Gastrocnemius medialis (tissue), 4 donors: ENCODE measurements around the gene GALNT18. TPM values are rescaled to one million over a fixed set of nuclear protein-coding genes. Genes with fewer than 3 reads are reported as not detected.
A peak's percentile ranks its signal among the peaks of the same experiment; 100 is the strongest.

Source experiments
- ATAC-seq, 2 donors: fragments of 150-250 bp; one replicate each; pipeline ENCODE4 v1.9.1; 2016
- DNase-seq, 2 donors: peaks; one replicate each; pipeline ENCODE4 v3.0.0-alpha.2; 2019
- H3K27ac ChIP-seq, 4 donors: fragments of 200-600 bp; sonication (generic); 1 replicate in 1 of 4; 2 replicates in 3 of 4; pipeline ENCODE4 v1.5.1; 2016 to 2018; ENCODE audit warnings: mild to moderate bottlenecking in 2 of 4, moderate library complexity in 1 of 4
- H3K27me3 ChIP-seq, 3 donors: fragments of 200-600 bp; sonication (generic) in 2 of 3; 1 replicate in 1 of 3; 2 replicates in 2 of 3; pipeline versions ENCODE4 v1.5.1 to v1.6.0; 2016 to 2019; ENCODE audit warnings: mild to moderate bottlenecking in 1 of 3, moderate library complexity in 1 of 3
- H3K36me3 ChIP-seq, 2 donors: fragments of 200-600 bp; sonication (generic) in 1 of 2; one replicate each; pipeline ENCODE4 v1.5.1; 2017 to 2018
- H3K4me1 ChIP-seq, 2 donors: fragments of 200-600 bp; sonication (generic) in 1 of 2; one replicate each; pipeline ENCODE4 v1.5.1; 2016 to 2017; ENCODE audit warnings: mild to moderate bottlenecking in 2 of 2
- H3K4me3 ChIP-seq, 4 donors: fragments of 200-600 bp; sonication (generic) in 3 of 4; 1 replicate in 1 of 4; 2 replicates in 3 of 4; pipeline ENCODE4 v1.5.1; 2016 to 2019; ENCODE audit warnings: mild to moderate bottlenecking in 2 of 4
- H3K9me3 ChIP-seq, 3 donors: fragments of 200-600 bp; sonication (generic) in 2 of 3; 1 replicate in 1 of 3; 2 replicates in 2 of 3; pipeline ENCODE4 v1.5.1; 2016 to 2019
- POLR2A ChIP-seq, 2 donors: fragments of 450-650 bp; IDR thresholded peaks; one replicate each; pipeline ENCODE4 v1.6.1; 2017; ENCODE audit warnings: antibody characterized with exemption in 2 of 2, mild to moderate bottlenecking in 2 of 2, moderate library complexity in 2 of 2
- in situ Hi-C, 4 donors: fragments of 200-750 bp; cut with MboI; loops; one replicate each; pipeline versions ENCODE4 v1.15.0 to v1.8.0; 2017; ENCODE audit warnings: low sequenced_read_pairs in 4 of 4
- intact Hi-C: fragments of 100-400 bp; cut with DNase I; formaldehyde crosslinking; loops from one replicate; pipeline ENCODE4 v1.15.1; 2023; ENCODE audit warnings: low total_unique reads
- total RNA-seq, 4 donors: library from RNA; depleted of rRNA; stranded (reverse); fragments of >200 nt; gene quantifications; one replicate each; pipeline versions ENCODE4 v1.1.0 to v1.2.3, GENCODE V29; 2016
- TF ChIP-seq, protein P1 (sequence below), 5 experiments: fragments of 450-650 bp in 3 of 5; fragments of 200-600 bp in 2 of 5; sonication (generic) in 2 of 5; IDR thresholded peaks in 4 of 5; conservative IDR thresholded peaks in 1 of 5; 1 replicate in 4 of 5; 2 replicates in 1 of 5; pipeline ENCODE4 v1.5.1; 2016 to 2019; ENCODE audit warnings: antibody characterized with exemption in 5 of 5, mild to moderate bottlenecking in 3 of 5, moderate library complexity in 3 of 5

The GALNT18 gene
- total RNA-seq, 4 donors from 2014 or later, result 10.5 to 29.2 (median 11.2) TPM

- ATAC-seq, result no peak
- Histone ChIP-seq H3K4me3 (no peak overlapping the region), H3K27me3 (no peaks in the 10 kb centered on the region), H3K9me3 (no peaks in the 10 kb centered on the region), H3K4me1 (peaks cover 24 to 50% of the 10 kb centered on the region in 2 donors), H3K36me3 (no peaks in the 10 kb centered on the region), H3K27ac (peak overlapping the region in 1 of 4 donors; percentile 20)
- no peak for DNase-seq
- in situ Hi-C loops (loop anchor here in 1 of 4 donors (10.0 kb wide), 1 partner anchor 375 kb away; no protein-coding TSS in a partner anchor), intact Hi-C loops (loop anchor here (5.0 to 10.0 kb wide), 3 partner anchors 52 to 375 kb away; partner anchors contain the start of gene GALNT18)
- TF ChIP-seq, protein P1, sequence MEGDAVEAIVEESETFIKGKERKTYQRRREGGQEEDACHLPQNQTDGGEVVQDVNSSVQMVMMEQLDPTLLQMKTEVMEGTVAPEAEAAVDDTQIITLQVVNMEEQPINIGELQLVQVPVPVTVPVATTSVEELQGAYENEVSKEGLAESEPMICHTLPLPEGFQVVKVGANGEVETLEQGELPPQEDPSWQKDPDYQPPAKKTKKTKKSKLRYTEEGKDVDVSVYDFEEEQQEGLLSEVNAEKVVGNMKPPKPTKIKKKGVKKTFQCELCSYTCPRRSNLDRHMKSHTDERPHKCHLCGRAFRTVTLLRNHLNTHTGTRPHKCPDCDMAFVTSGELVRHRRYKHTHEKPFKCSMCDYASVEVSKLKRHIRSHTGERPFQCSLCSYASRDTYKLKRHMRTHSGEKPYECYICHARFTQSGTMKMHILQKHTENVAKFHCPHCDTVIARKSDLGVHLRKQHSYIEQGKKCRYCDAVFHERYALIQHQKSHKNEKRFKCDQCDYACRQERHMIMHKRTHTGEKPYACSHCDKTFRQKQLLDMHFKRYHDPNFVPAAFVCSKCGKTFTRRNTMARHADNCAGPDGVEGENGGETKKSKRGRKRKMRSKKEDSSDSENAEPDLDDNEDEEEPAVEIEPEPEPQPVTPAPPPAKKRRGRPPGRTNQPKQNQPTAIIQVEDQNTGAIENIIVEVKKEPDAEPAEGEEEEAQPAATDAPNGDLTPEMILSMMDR (IDR thresholded peaks at IDR 0.05 in 4 of 5, conservative IDR thresholded peaks at IDR 0.05 in 1 of 5), result no peak
- no peak for TF ChIP-seq POLR2A (IDR thresholded peaks at IDR 0.05)
These were observed 211.9 kb downstream of the GALNT18 start for GRCh38 chr11:11409901-11410300.

GRCh38 chr11:11409224-11409623, 212.6 kb downstream of the GALNT18 start:
- TF ChIP-seq POLR2A (IDR thresholded peaks at IDR 0.05), result no peak
- TF ChIP-seq, protein P1 (IDR thresholded peaks at IDR 0.05 in 4 of 5, conservative IDR thresholded peaks at IDR 0.05 in 1 of 5), result no peak
- no peaks in the 10 kb centered on the region for H3K36me3 ChIP-seq
- intact Hi-C loops, result loop anchor here (5.0 to 10.0 kb wide), 3 partner anchors 53 to 376 kb away; partner anchors contain the start of gene GALNT18
- in situ Hi-C loops, result loop anchor here in 1 of 4 donors (10.0 kb wide), 1 partner anchor 376 kb away; no protein-coding TSS in a partner anchor
- DNase-seq, result no peak
- peak overlapping the region in 1 of 4 donors; percentile 20 for H3K27ac ChIP-seq
- H3K27me3 ChIP-seq, result no peaks in the 10 kb centered on the region
- H3K4me3 ChIP-seq, result no peak overlapping the region
- no peaks in the 10 kb centered on the region for H3K9me3 ChIP-seq
- no peak for ATAC-seq
- peaks cover 25 to 56% of the 10 kb centered on the region in 2 donors for H3K4me1 ChIP-seq

DNA sequence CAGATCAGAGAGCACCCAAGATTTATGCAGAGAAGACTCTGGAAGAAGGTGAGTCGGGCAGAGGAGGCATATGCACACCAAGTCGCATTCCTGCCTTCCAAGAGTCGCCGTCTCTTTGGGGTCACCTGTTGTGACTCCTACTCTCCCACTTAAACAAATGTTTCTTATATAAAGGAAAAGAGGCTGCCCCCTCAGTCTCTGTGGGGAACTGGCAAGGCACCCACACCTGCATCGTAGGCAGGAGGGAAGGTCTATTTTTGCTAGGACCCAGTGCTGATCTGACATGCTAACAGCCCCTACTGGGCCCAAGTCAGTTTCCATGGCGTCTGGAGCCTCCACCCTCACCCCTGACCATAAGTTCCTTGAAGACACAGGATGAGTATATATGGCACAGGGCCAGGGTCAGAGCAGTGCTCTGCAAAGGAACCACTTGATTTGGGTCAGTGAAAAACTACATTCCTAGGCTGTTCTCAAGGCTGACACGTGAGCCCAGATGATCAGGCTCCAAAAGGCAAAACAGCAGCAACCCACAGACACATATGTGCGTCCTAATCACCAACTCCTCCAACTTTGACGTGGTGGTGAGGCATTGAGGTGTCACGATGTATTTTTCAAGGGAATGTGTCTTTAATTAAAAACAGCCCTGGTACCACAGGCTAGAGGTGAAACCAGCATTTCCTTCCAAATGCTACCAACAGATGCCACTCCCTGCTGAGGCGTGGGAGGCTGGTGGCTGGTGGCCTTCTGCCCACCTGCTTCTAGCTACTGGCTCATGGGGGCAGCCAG, 213.2 kb downstream of the GALNT18 start:
- Histone ChIP-seq H3K4me3 (no peak overlapping the region), H3K36me3 (no peaks in the 10 kb centered on the region), H3K27ac (peak overlapping the region in 1 of 4 donors; percentile 20), H3K9me3 (no peaks in the 10 kb centered on the region), H3K4me1 (peaks cover 30 to 62% of the 10 kb centered on the region in 2 donors), H3K27me3 (no peaks in the 10 kb centered on the region)
- no peak for TF ChIP-seq POLR2A (IDR thresholded peaks at IDR 0.05)
- TF ChIP-seq, protein P1 (IDR thresholded peaks at IDR 0.05 in 4 of 5, conservative IDR thresholded peaks at IDR 0.05 in 1 of 5), result no peak
- intact Hi-C loops, result loop anchor here (5.0 to 10.0 kb wide), 3 partner anchors 54 to 376 kb away; partner anchors contain the start of gene GALNT18
- DNase-seq, result no peak
- in situ Hi-C loops, result loop anchor here in 1 of 4 donors (10.0 kb wide), 1 partner anchor 376 kb away; no protein-coding TSS in a partner anchor
- ATAC-seq, result no peak

DNA sequence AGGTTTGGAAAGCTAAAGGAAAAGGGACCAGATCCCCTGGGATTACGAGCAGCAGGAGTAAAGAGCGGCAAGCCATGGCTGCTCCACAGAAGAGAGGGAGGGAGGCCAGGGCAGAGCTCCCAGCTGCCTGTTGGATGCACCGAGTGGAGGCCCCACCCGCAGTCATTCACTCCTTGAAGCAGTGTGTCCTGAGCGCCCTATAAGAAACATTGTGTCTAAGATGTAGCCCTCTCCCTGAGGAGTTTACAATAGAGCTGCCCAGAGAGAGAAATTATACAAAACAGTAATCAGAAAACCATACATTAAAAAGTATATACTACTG, 214.1 kb downstream of the GALNT18 start:
- peak overlapping the region in 3 of 4 donors; percentile 40 to 90 (median 47) for H3K27ac ChIP-seq
- no peak for ATAC-seq

More for the DNA sequence above, 214.1 kb downstream of the GALNT18 start:
- no peaks in the 10 kb centered on the region for H3K27me3 ChIP-seq
- DNase-seq, result no peak
- H3K4me3 ChIP-seq, result no peak overlapping the region
- H3K4me1 ChIP-seq, result peaks cover 33 to 70% of the 10 kb centered on the region in 2 donors
- TF ChIP-seq POLR2A (IDR thresholded peaks at IDR 0.05), result no peak
- TF ChIP-seq, protein P1 (IDR thresholded peaks at IDR 0.05 in 4 of 5, conservative IDR thresholded peaks at IDR 0.05 in 1 of 5), result no peak
- in situ Hi-C loops (loop anchor here in 1 of 4 donors (10.0 kb wide), 1 partner anchor 377 kb away; no protein-coding TSS in a partner anchor), intact Hi-C loops (loop anchor here (5.0 to 10.0 kb wide), 3 partner anchors 55 to 377 kb away; partner anchors contain the start of gene GALNT18)
- no peaks in the 10 kb centered on the region for H3K36me3 ChIP-seq
- no peaks in the 10 kb centered on the region for H3K9me3 ChIP-seq
